ELR (cell line): ENCODE results near the gene DRC7.
A peak's percentile ranks its signal among the peaks of the same experiment; 100 is the strongest.
"Not testable (repeated sequence)": the region's sequence is repeated elsewhere in the genome, so short reads cannot be mapped to it uniquely, and the experiment has no call there.

Experiments
- DNase-seq: peaks from one replicate; pipeline ENCODE4 v3.0.0-alpha.2; 2015; ENCODE audit warnings: low read depth

The DRC7 gene

GRCh38 chr16:57711993-57712392, 17.4 kb downstream of the DRC7 start:
- DNase-seq, result no peak

DNA sequence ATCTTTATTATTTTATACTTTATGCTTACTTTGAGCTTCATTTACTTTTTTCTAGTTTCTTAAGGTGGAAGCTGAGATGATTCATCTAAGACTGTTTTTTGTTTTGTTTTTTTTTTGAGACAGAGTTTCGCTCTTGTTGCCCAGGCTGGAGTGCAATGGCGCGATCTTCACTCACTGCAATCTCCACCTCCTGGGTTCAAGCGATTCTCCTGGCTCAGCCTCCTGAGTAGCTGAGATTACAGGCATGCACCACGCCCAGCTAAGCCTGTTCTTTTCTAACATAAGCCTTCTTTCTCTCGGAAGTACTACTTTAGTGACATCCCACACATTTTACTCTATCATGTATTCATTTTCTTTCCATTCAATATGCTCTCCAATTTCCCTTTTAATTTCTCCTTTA, 18.0 kb downstream of the DRC7 start:
- DNase-seq, result not testable (repeated sequence)

DNA sequence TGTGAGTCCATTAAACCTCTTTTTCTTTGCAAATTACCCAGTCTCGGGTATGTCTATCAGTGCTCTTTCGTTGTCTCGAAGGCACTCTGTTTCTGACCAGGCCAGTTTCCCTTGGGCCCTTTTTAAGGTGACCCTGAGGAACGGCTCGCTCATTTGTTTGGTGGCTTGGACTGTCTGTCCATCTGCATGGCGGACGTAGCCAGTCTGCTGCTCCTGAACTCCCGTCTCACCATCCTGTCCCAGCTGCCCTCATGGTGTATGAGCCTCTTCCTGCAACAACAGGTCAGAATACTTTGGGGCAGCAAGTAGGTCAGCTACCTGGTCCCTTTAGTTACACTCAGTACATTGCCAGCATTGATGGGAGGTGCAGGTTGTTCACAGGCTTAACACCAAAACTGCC, 19.0 kb downstream of the DRC7 start:
- no peak for DNase-seq

GRCh38 chr16:57714047-57714446, 19.4 kb downstream of the DRC7 start:
- no peak for DNase-seq

DNA sequence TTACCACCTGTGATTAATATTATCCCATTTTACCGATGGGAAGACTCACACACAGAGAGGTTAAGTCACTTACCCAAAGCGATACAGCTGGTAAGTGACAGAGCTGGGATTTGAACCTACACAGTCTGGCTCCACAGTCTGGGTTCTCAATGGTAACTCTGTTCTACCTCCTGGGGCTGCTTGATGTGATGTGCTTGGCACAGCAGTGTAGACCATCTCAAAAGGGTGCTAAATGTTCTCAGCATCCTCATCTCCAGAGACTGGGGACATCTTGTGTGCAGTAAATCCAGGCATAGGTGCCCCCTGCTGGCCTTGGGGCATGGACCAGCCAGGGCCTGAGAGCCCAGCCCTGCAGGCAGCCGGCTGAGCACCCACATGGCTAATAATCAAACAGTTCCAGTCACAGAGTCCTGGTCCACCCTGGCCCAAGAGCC, 25.6 kb downstream of the DRC7 start:
- peak; percentile 73 for DNase-seq

DNA sequence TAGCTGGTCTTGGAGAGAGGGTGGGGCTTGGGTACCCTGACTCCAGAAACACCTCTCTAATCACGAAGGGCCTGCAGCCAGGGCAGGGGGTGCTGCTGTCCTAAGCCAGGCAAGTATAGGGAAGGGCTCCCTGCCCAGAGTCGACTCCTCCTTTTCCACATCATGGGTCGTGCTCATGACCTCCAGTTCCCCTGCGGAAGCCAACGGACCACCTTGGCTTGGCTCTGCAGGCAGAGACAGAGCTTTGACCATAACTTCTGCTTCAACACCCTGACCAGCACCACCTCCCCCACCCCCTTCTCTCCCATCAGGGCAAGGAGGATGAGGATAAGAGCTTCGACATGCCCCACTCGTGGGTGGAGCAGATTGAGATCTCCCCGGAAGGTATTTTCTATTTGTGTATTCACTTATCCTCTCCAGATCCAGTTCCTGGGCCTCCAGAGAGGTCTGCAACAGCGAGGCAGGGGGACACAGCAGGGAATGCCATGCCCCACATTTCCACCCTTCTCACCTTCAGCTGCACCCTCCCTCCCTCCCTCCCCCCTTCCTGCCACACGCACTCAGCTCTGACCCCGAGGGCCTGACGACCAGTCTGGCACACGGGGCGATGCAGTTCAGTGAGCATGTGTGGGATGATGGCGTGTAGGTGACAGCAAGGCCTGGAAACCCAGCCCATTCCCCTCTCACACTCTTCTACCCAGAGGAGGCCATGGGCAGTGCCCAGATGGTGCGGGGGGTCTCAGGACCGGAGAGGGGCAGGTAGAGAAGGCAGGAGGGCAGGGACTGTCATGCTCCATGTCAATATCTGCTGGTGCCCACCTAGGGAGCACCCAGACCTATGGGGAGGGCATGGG, 27.0 kb downstream of the DRC7 start:
- no peak for DNase-seq

- DNase-seq, result no peak
These were observed 27.5 kb downstream of the DRC7 start for GRCh38 chr16:57722210-57722499.

DNA sequence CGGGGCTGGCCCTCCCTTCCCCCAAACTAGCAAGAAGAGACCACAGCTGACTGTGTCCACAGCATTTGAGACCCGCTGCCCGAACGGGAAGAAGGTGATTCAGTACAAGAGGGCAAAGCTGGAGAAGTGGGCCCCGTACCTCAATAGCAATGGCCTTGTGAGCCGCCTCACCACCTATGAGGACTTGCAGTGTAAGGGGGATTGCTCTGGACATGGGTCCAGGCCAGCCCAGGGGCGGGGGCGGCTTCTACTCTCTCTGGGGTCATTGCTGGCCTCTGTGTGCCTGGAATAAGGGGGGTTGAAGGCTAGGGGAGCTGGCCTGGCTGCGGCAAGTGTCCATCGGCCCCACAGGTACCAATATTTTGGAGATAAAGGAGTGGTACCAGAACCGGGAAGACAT, 28.0 kb downstream of the DRC7 start:
- DNase-seq, result no peak

- peak; percentile 37 for DNase-seq
These were observed 28.6 kb downstream of the DRC7 start for GRCh38 chr16:57723170-57723569.

GRCh38 chr16:57724531-57724930, 29.9 kb downstream of the DRC7 start:
- no peak for DNase-seq

DNA sequence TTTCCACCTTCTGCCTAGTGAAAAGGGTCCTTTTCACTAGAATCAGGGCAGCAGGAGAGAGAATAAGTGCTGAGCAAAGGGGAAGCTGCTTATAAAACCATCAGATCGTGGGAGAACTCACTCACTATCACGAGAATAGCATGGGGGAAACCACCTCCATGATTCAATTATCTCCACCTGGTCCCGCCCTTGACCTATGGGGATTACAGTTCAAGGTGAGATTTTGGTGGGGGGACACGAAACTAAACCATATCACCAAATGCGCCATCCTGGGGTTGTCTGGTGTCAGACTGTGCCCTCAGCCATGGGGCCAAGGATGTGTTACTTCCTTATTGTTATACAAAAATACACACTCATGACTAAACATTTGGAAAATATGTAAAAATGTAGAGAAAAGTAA, 30.5 kb downstream of the DRC7 start:
- no peak for DNase-seq

GRCh38 chr16:57725554-57725953, 30.9 kb downstream of the DRC7 start:
- no peak for DNase-seq

- no peak for DNase-seq
These were observed 31.4 kb downstream of the DRC7 start for GRCh38 chr16:57725976-57726375.

- no peak for DNase-seq
These were observed 31.9 kb downstream of the DRC7 start for GRCh38 chr16:57726433-57726947.

DNA sequence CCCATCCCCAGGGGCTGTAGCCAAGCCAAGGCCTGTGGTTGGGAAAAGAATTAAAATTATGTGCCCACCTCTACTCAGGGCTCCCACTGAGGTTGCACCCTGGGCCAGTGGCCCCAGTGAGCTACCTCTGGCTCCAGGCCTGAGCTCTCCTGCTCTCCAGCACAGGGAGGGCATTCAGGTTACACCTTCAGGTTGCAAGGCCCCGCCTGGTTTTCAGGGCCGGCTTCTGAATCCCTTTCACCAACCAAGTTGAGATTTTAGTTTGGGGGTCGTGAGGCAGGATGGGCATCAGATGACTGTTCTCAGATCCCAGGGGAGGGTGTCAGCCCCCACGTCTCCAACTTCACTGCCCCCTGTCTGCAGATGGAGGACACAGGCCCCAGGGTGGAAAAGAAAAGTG, 33.0 kb downstream of the DRC7 start:
- no peak for DNase-seq

GRCh38 chr16:57728336-57729181, 34.0 kb downstream of the DRC7 start:
- DNase-seq, result no peak

- no peak for DNase-seq
These were observed 34.5 kb downstream of the DRC7 start for GRCh38 chr16:57729182-57729484.

- DNase-seq, result not testable (repeated sequence)
These were observed 35.2 kb downstream of the DRC7 start for GRCh38 chr16:57729852-57730251.

- DNase-seq, result no peak
These were observed 36.4 kb downstream of the DRC7 start for GRCh38 chr16:57730771-57731730.

GRCh38 chr16:57732037-57732436, 37.4 kb downstream of the DRC7 start:
- DNase-seq, result peak; percentile 38

- no peak for DNase-seq
These were observed 38.1 kb downstream of the DRC7 start for GRCh38 chr16:57732714-57733113.

- DNase-seq, result no peak
These were observed 39.8 kb downstream of the DRC7 start for GRCh38 chr16:57734308-57734924.
